ENCODE data around the gene CYP2A6. TPM values are rescaled to one million over a fixed set of nuclear protein-coding genes. Genes with fewer than 3 reads are reported as not detected.

The CYP2A6 gene
- total RNA-seq, 2 experiments from 2014 or later: not detected

GRCh38 chr19:40803857-40804782 is 46.1 kb downstream of the CYP2A6 start:
- POLR2A ChIA-PET: interaction anchor here (0.7 to 6.1 kb wide), 3 partner anchors 26 to 582 kb away, joined by 3 to 35 read pairs (median 4); partner anchors contain the start of gene RAB4B
- DNase-seq (peak; percentile 86), ATAC-seq (peak; percentile 43)
- Mint-ChIP-seq H3K9me3 (ENCODE audit: insufficient read depth) (no peaks in the 10 kb centered on the region), H3K4me3 (peak overlapping the region; percentile 95), H3K27me3 (ENCODE audit: low read depth) (no peaks in the 10 kb centered on the region), H3K27ac (peak overlapping the region; percentile 95), H3K36me3 (ENCODE audit: low read depth) (peaks cover 78% of the 10 kb centered on the region), H3K4me1 (ENCODE audit: low read depth) (peaks cover 86% of the 10 kb centered on the region)
- CTCF ChIA-PET: interaction anchor here (0.7 to 5.6 kb wide), 8 partner anchors 15 to 340 kb away, joined by 3 to 63 read pairs (median 6); partner anchors contain the start of gene RAB4B

GRCh38 chr19:40803170-40803856 is 46.9 kb downstream of the CYP2A6 start:
- ChIA-PET POLR2A (interaction anchor here (0.7 to 6.1 kb wide), 2 partner anchors 25 to 581 kb away, joined by 3 to 35 read pairs; partner anchors contain the start of gene RAB4B), CTCF (interaction anchor here (0.7 to 5.6 kb wide), 5 partner anchors 8 to 139 kb away, joined by 3 to 47 read pairs (median 4); partner anchors contain the start of gene RAB4B)
- Mint-ChIP-seq H3K36me3 (ENCODE audit: low read depth) (peaks cover 72% of the 10 kb centered on the region), H3K4me1 (ENCODE audit: low read depth) (peaks cover 85% of the 10 kb centered on the region), H3K27ac (peak overlapping the region; percentile 95), H3K4me3 (peak overlapping the region; percentile 95), H3K27me3 (ENCODE audit: low read depth) (no peaks in the 10 kb centered on the region), H3K9me3 (ENCODE audit: insufficient read depth) (no peaks in the 10 kb centered on the region)
- DNase-seq (no peak), ATAC-seq (no peak)

- peaks cover 87% of the 10 kb centered on the region for H3K4me1 Mint-ChIP-seq (ENCODE audit: low read depth)
- ATAC-seq (no peak), DNase-seq (no peak)
- H3K27me3 Mint-ChIP-seq (ENCODE audit: low read depth): no peaks in the 10 kb centered on the region
- peaks cover 64% of the 10 kb centered on the region for H3K36me3 Mint-ChIP-seq (ENCODE audit: low read depth)
- H3K4me3 Mint-ChIP-seq: peak overlapping the region; percentile 95
- no peaks in the 10 kb centered on the region for H3K9me3 Mint-ChIP-seq (ENCODE audit: insufficient read depth)
- ChIA-PET CTCF (interaction anchor here (0.8 to 1.6 kb wide), 5 partner anchors 9 to 168 kb away, joined by 3 to 5 read pairs (median 3); partner anchors contain the start of genes ACTMAP and SNRPA), POLR2A (interaction anchor here (6.1 kb wide), 1 partner anchor 25 kb away, joined by 35 read pairs; the partner anchor contains the start of gene RAB4B)
- peak overlapping the region; percentile 95 for H3K27ac Mint-ChIP-seq
Measured at GRCh38 chr19:40802300-40803169, 47.7 kb downstream of the CYP2A6 start.

- Mint-ChIP-seq H3K4me1 (ENCODE audit: low read depth) (peaks cover 84% of the 10 kb centered on the region), H3K4me3 (peak overlapping the region; percentile 95), H3K36me3 (ENCODE audit: low read depth) (peaks cover 60% of the 10 kb centered on the region), H3K27me3 (ENCODE audit: low read depth) (no peaks in the 10 kb centered on the region), H3K9me3 (ENCODE audit: insufficient read depth) (no peaks in the 10 kb centered on the region), H3K27ac (peak overlapping the region; percentile 95)
- DNase-seq: no peak
- CTCF ChIA-PET: interaction anchor here (0.8 to 1.6 kb wide), 4 partner anchors 10 to 167 kb away, joined by 3 to 4 read pairs (median 3); partner anchors contain the start of genes ACTMAP and SNRPA
- no peak for ATAC-seq
- POLR2A ChIA-PET: interaction anchor here (1.1 to 6.1 kb wide), 2 partner anchors 24 to 49 kb away, joined by 3 to 35 read pairs; partner anchors contain the start of gene RAB4B
Measured at GRCh38 chr19:40801426-40802299, 48.6 kb downstream of the CYP2A6 start.

- peak overlapping the region; percentile 95 for H3K4me3 Mint-ChIP-seq
- H3K27ac Mint-ChIP-seq: peak overlapping the region; percentile 70
- peaks cover 56% of the 10 kb centered on the region for H3K36me3 Mint-ChIP-seq (ENCODE audit: low read depth)
- POLR2A ChIA-PET: interaction anchor here (1.1 to 3.9 kb wide), 2 partner anchors 23 to 48 kb away, joined by 3 to 38 read pairs; partner anchors contain the start of gene RAB4B
- ATAC-seq (no peak), DNase-seq (no peak)
- peaks cover 80% of the 10 kb centered on the region for H3K4me1 Mint-ChIP-seq (ENCODE audit: low read depth)
- no peaks in the 10 kb centered on the region for H3K27me3 Mint-ChIP-seq (ENCODE audit: low read depth)
- CTCF ChIA-PET: no interaction called here
- no peaks in the 10 kb centered on the region for H3K9me3 Mint-ChIP-seq (ENCODE audit: insufficient read depth)
Measured at GRCh38 chr19:40800997-40801377, 49.3 kb downstream of the CYP2A6 start.

- H3K27me3 Mint-ChIP-seq (ENCODE audit: low read depth): no peaks in the 10 kb centered on the region
- DNase-seq (no peak), ATAC-seq (no peak)
- H3K9me3 Mint-ChIP-seq (ENCODE audit: insufficient read depth): no peaks in the 10 kb centered on the region
- ChIA-PET CTCF (interaction anchor here (3.8 kb wide), 1 partner anchor 23 kb away, joined by 49 read pairs; the partner anchor contains the start of gene RAB4B), POLR2A (interaction anchor here (1.1 to 3.9 kb wide), 2 partner anchors 22 to 47 kb away, joined by 3 to 38 read pairs; partner anchors contain the start of gene RAB4B)
- peaks cover 52% of the 10 kb centered on the region for H3K36me3 Mint-ChIP-seq (ENCODE audit: low read depth)
- H3K4me1 Mint-ChIP-seq (ENCODE audit: low read depth): peaks cover 75% of the 10 kb centered on the region
- H3K27ac Mint-ChIP-seq: peak overlapping the region; percentile 92
- peak overlapping the region; percentile 95 for H3K4me3 Mint-ChIP-seq
Measured at GRCh38 chr19:40800339-40800996, 49.8 kb downstream of the CYP2A6 start.

GRCh38 chr19:40799558-40800338 is 50.5 kb downstream of the CYP2A6 start:
- CTCF ChIA-PET: interaction anchor here (3.8 kb wide), 1 partner anchor 22 kb away, joined by 49 read pairs; the partner anchor contains the start of gene RAB4B
- no peak for ATAC-seq
- Mint-ChIP-seq H3K9me3 (ENCODE audit: insufficient read depth) (no peaks in the 10 kb centered on the region), H3K4me3 (peak overlapping the region; percentile 95), H3K27me3 (ENCODE audit: low read depth) (no peaks in the 10 kb centered on the region), H3K36me3 (ENCODE audit: low read depth) (peaks cover 45% of the 10 kb centered on the region), H3K4me1 (ENCODE audit: low read depth) (peaks cover 68% of the 10 kb centered on the region), H3K27ac (peak overlapping the region; percentile 92)
- peak; percentile 54 for DNase-seq
- POLR2A ChIA-PET: interaction anchor here (3.9 kb wide), 1 partner anchor 22 kb away, joined by 38 read pairs; the partner anchor contains the start of gene RAB4B

- Mint-ChIP-seq H3K27me3 (ENCODE audit: low read depth) (no peaks in the 10 kb centered on the region), H3K4me3 (peak within 1 kb of the TSS; percentile 95), H3K27ac (peak within 1 kb of the TSS; percentile 96), H3K9me3 (ENCODE audit: insufficient read depth) (no peaks in the 10 kb centered on the region), H3K36me3 (ENCODE audit: low read depth) (peaks cover 38% of the 10 kb centered on the region), H3K4me1 (ENCODE audit: low read depth) (peaks cover 59% of the 10 kb centered on the region)
- DNase-seq: peak; percentile 100
- peak; percentile 86 for ATAC-seq
- ChIA-PET CTCF (interaction anchor here (0.7 to 3.8 kb wide), 15 partner anchors 8 to 136 kb away, joined by 3 to 49 read pairs (median 4); partner anchors contain the start of genes ACTMAP, RAB4B and SNRPA), POLR2A (interaction anchor here (0.6 to 3.9 kb wide), 9 partner anchors 8 to 373 kb away, joined by 3 to 38 read pairs (median 3); partner anchors contain the start of genes ACTMAP, RAB4B and SNRPA)
Measured at GRCh38 chr19:40798683-40799557, 51.3 kb downstream of the CYP2A6 start, which contains the start of gene EGLN2. EGLN2 (plus strand) TSS chr19:40799191; CDS start chr19:40800573, 1,382 bp downstream.
